NT2/D1 (cell line): Measurements from ENCODE around the gene TP53I3.

Experiments used
- DNase-seq: peaks from one replicate; pipeline ENCODE4 v3.0.0-alpha.2; 2011; ENCODE audit warnings: low read depth, low spot score
- H3K27me3 ChIP-seq: 2 replicates; pipeline ENCODE4 v1.6.0; 2011; ENCODE audit warnings: mild to moderate bottlenecking; ENCODE audit not compliant: insufficient read length, insufficient read depth
- H3K36me3 ChIP-seq: 2 replicates; pipeline ENCODE4 v1.6.1; 2011; ENCODE audit warnings: mild to moderate bottlenecking, low read length, mixed read lengths; ENCODE audit not compliant: insufficient read depth, insufficient read length
- H3K4me1 ChIP-seq: 2 replicates; pipeline ENCODE4 v1.5.1; 2011; ENCODE audit not compliant: insufficient read depth, insufficient read length
- H3K4me3 ChIP-seq: 2 replicates; pipeline ENCODE4 v1.5.1; 2011; ENCODE audit warnings: low read depth; ENCODE audit not compliant: insufficient read length
- H3K9ac ChIP-seq: 2 replicates; pipeline ENCODE4 v1.6.0; 2011; ENCODE audit warnings: low read depth; ENCODE audit not compliant: insufficient read length
- H3K9me3 ChIP-seq: 2 replicates; pipeline ENCODE4 v1.5.1; 2011; ENCODE audit warnings: mild to moderate bottlenecking, low read length; ENCODE audit not compliant: insufficient read depth
- SUZ12 ChIP-seq: IDR thresholded peaks from 2 replicates; pipeline ENCODE4 v1.6.1; 2011; ENCODE audit not compliant: insufficient read length, insufficient read depth; ENCODE audit errors: extremely low read depth
- YY1 ChIP-seq: IDR thresholded peaks from 2 replicates; pipeline ENCODE4 v1.6.1; 2011; ENCODE audit not compliant: insufficient read length, insufficient read depth
- ZNF274 ChIP-seq: IDR thresholded peaks from 2 replicates; pipeline ENCODE4 v1.6.1; 2011; ENCODE audit warnings: mild to moderate bottlenecking, low read depth, low read length

The TP53I3 gene

GRCh38 chr2:24065341-24065740 is 19.3 kb downstream of the TP53I3 start:
- Histone ChIP-seq H3K9ac (no peak overlapping the region), H3K4me1 (no peaks in the 10 kb centered on the region), H3K36me3 (peaks cover 46% of the 10 kb centered on the region), H3K4me3 (no peak overlapping the region), H3K9me3 (no peaks in the 10 kb centered on the region), H3K27me3 (no peaks in the 10 kb centered on the region)
- no peak for TF ChIP-seq SUZ12
- no peak for TF ChIP-seq ZNF274
- TF ChIP-seq YY1, result no peak
- no peak for DNase-seq

GRCh38 chr2:24058564-24059271 is 25.9 kb downstream of the TP53I3 start:
- H3K4me3 ChIP-seq, result no peak overlapping the region
- TF ChIP-seq SUZ12 (no peak), YY1 (no peak), ZNF274 (no peak)
- H3K4me1 ChIP-seq, result no peaks in the 10 kb centered on the region
- no peaks in the 10 kb centered on the region for H3K9me3 ChIP-seq
- peaks cover 15% of the 10 kb centered on the region for H3K36me3 ChIP-seq
- H3K9ac ChIP-seq, result no peak overlapping the region
- no peak for DNase-seq
- H3K27me3 ChIP-seq, result no peaks in the 10 kb centered on the region

- Histone ChIP-seq H3K36me3 (peaks cover 7% of the 10 kb centered on the region), H3K27me3 (peaks cover 2% of the 10 kb centered on the region), H3K4me3 (no peak overlapping the region), H3K9ac (no peak overlapping the region), H3K4me1 (no peaks in the 10 kb centered on the region), H3K9me3 (no peaks in the 10 kb centered on the region)
- TF ChIP-seq SUZ12 (no peak), YY1 (no peak), ZNF274 (no peak)
- DNase-seq, result no peak
These were observed 28.9 kb downstream of the TP53I3 start for GRCh38 chr2:24055750-24056149.

- no peak overlapping the region for H3K4me3 ChIP-seq
- no peaks in the 10 kb centered on the region for H3K4me1 ChIP-seq
- DNase-seq, result no peak
- no peaks in the 10 kb centered on the region for H3K9me3 ChIP-seq
- H3K27me3 ChIP-seq, result peaks cover 11% of the 10 kb centered on the region
- H3K9ac ChIP-seq, result no peak overlapping the region
- peaks cover 7% of the 10 kb centered on the region for H3K36me3 ChIP-seq
- TF ChIP-seq SUZ12 (no peak), ZNF274 (no peak), YY1 (no peak)
These were observed 30.1 kb downstream of the TP53I3 start for GRCh38 chr2:24054366-24055010.

GRCh38 chr2:24052951-24053350 is 31.7 kb downstream of the TP53I3 start:
- no peak for TF ChIP-seq YY1
- TF ChIP-seq SUZ12, result no peak
- TF ChIP-seq ZNF274, result no peak
- H3K9ac ChIP-seq, result no peak overlapping the region
- peaks cover 7% of the 10 kb centered on the region for H3K36me3 ChIP-seq
- no peak overlapping the region for H3K4me3 ChIP-seq
- DNase-seq, result no peak
- peaks cover 11% of the 10 kb centered on the region for H3K27me3 ChIP-seq
- H3K9me3 ChIP-seq, result no peaks in the 10 kb centered on the region
- no peaks in the 10 kb centered on the region for H3K4me1 ChIP-seq

GRCh38 chr2:24051833-24052232 is 32.8 kb downstream of the TP53I3 start:
- Histone ChIP-seq H3K27me3 (peaks cover 11% of the 10 kb centered on the region), H3K9me3 (no peaks in the 10 kb centered on the region), H3K36me3 (peaks cover 7% of the 10 kb centered on the region), H3K9ac (no peak overlapping the region), H3K4me3 (no peak overlapping the region), H3K4me1 (no peaks in the 10 kb centered on the region)
- no peak for DNase-seq
- TF ChIP-seq SUZ12 (no peak), YY1 (no peak), ZNF274 (no peak)

- Histone ChIP-seq H3K9ac (peak overlapping the region; percentile 82), H3K27me3 (peaks cover 11% of the 10 kb centered on the region), H3K4me3 (peak overlapping the region; percentile 67), H3K4me1 (peaks cover 2% of the 10 kb centered on the region), H3K36me3 (peaks cover 7% of the 10 kb centered on the region), H3K9me3 (no peaks in the 10 kb centered on the region)
- DNase-seq, result no peak
- no peak for TF ChIP-seq ZNF274
- TF ChIP-seq SUZ12, result no peak
- no peak for TF ChIP-seq YY1
These were observed 34.3 kb downstream of the TP53I3 start for GRCh38 chr2:24050041-24050979.
